Activated naive CD8-positive, alpha-beta T cell treated with anti-CD3 and anti-CD28 coated beads for 36 hours (primary cell): Measurements from ENCODE around the gene FBXL5. TPM values are rescaled to one million over a fixed set of nuclear protein-coding genes. Genes with fewer than 3 reads are reported as not detected.

Source experiments
- DNase-seq: peaks from one replicate; pipeline ENCODE4 v3.0.0; 2021
- H3K27ac Mint-ChIP-seq: one replicate; pipeline ENCODE4 v1.8.0; 2022; ENCODE audit warnings: mild to moderate bottlenecking, moderate library complexity, mixed read lengths
- H3K27me3 Mint-ChIP-seq: one replicate; pipeline ENCODE4 v1.8.0; 2022; ENCODE audit warnings: mild to moderate bottlenecking, mixed read lengths
- H3K36me3 Mint-ChIP-seq: one replicate; pipeline ENCODE4 v1.8.0; 2021; ENCODE audit warnings: mild to moderate bottlenecking, mixed read lengths
- H3K4me1 Mint-ChIP-seq: one replicate; pipeline ENCODE4 v1.8.0; 2021; ENCODE audit warnings: mixed read lengths
- H3K4me3 Mint-ChIP-seq: one replicate; pipeline ENCODE4 v1.8.0; 2022; ENCODE audit warnings: mild to moderate bottlenecking, moderate library complexity, mixed read lengths
- H3K9me3 Mint-ChIP-seq: one replicate; pipeline ENCODE4 v1.8.0; 2022; ENCODE audit warnings: mixed read lengths
- total RNA-seq, 2 experiments: library from RNA; stranded (reverse); gene quantifications; one replicate each; pipeline ENCODE4 v1.2.3, GENCODE V29; 2021

The FBXL5 gene, protein sequence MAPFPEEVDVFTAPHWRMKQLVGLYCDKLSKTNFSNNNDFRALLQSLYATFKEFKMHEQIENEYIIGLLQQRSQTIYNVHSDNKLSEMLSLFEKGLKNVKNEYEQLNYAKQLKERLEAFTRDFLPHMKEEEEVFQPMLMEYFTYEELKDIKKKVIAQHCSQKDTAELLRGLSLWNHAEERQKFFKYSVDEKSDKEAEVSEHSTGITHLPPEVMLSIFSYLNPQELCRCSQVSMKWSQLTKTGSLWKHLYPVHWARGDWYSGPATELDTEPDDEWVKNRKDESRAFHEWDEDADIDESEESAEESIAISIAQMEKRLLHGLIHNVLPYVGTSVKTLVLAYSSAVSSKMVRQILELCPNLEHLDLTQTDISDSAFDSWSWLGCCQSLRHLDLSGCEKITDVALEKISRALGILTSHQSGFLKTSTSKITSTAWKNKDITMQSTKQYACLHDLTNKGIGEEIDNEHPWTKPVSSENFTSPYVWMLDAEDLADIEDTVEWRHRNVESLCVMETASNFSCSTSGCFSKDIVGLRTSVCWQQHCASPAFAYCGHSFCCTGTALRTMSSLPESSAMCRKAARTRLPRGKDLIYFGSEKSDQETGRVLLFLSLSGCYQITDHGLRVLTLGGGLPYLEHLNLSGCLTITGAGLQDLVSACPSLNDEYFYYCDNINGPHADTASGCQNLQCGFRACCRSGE
- total RNA-seq = 10 to 100 TPM; 30.3 to 31.0 TPM

DNA sequence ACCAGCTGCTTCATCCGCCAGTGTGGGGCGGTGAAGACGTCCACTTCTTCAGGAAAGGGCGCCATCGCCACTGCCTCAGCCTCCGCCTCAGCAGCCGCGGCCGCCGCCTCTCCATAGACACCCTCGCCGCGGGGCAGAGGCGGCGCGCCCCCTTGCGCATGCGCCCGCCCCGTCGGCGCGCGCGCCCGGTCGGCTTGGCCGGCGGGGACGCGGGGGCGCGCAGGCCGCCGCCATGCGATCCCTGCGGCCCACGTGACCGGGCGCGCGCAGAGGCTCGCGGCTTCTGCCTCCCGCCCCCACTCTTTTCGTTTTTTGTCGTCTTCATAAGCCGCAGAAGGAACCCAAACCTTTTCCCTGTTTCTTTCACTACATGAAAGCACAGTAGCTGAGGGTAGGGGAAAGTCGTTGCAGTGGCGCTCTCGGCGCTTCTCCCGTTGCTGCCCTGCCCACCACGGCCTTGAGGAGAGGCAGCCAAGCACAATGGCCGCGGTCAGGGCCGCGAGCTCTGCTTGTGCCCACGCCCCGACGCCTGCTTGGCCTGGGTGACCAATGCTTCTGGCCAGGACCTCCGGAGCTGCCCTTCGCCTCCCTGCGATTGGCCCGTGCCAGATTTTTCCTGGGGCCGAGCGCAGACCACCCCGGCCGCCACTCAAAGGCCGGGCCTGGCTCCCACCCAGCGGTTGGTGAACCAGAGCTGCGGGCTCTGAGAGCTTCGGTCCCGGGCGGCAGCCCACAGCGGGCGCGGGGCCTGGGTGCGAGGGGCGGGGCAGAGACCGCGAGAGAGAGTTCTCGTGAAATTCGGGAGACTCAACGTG, at the start of gene FBXL5:
Gene FBXL5, minus strand, starts transcription at position 135 of the 815 bp plus-strand sequence. Its CDS starts 70 bp downstream, at position 65.
- peak; percentile 93 for DNase-seq
- Mint-ChIP-seq H3K4me1 (peaks cover 71% of the 10 kb centered on the region), H3K36me3 (peaks cover 30% of the 10 kb centered on the region), H3K27me3 (no peaks in the 10 kb centered on the region), H3K4me3 (peak within 1 kb of the TSS; percentile 97), H3K27ac (peak within 1 kb of the TSS; percentile 97), H3K9me3 (no peaks in the 10 kb centered on the region)

DNA sequence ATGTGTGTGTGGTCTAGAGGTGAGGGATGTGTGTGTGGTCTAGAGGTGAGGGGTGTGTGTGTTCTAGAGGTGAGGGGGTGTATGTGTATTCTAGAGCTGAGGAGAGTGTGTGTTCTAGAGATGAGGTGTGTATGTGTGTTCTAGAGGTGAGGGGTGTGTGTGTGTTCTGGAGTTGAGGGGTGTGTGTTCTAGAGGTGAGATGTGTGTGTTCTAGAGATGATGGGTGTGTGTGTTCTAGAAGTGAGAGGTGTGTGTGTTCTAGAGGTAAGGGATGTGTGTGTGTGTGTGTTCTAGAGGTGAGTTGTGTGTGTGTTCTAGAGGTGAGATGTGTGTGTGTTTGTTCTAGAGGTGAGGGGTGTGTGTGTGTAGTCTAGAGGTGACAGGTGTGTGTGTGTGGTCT, 49.0 kb upstream of the FBXL5 start:
- no peaks in the 10 kb centered on the region for H3K9me3 Mint-ChIP-seq
- peaks cover 9% of the 10 kb centered on the region for H3K4me1 Mint-ChIP-seq
- no peak overlapping the region for H3K4me3 Mint-ChIP-seq
- no peaks in the 10 kb centered on the region for H3K36me3 Mint-ChIP-seq
- no peak overlapping the region for H3K27ac Mint-ChIP-seq
- peaks cover 25% of the 10 kb centered on the region for H3K27me3 Mint-ChIP-seq
- DNase-seq = no peak

DNA sequence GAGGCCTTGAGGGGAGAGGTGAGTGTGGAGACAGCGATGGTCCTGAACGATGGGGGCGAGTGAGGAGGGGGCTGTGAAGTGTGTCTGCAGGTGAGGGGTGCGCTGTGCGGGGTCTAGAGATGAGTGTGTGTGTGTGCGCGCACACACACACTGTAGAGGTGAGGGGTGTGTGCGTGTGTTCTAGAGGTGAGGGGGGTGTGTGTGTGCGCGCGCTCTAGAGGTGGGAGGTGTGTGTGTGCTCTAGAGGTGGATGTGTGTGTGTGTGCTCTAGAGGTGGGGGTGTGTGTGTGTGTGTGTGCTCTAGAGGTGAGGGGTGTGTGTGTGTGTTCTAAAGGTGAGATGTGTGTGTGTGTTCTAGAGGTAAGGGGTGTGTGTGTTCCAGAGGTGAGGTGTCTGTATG, 48.3 kb upstream of the FBXL5 start:
- H3K4me1 Mint-ChIP-seq = peaks cover 9% of the 10 kb centered on the region
- no peak for DNase-seq
- peak overlapping the region; percentile 70 for H3K4me3 Mint-ChIP-seq
- H3K27me3 Mint-ChIP-seq = peaks cover 29% of the 10 kb centered on the region
- H3K9me3 Mint-ChIP-seq = no peaks in the 10 kb centered on the region
- no peaks in the 10 kb centered on the region for H3K36me3 Mint-ChIP-seq
- no peak overlapping the region for H3K27ac Mint-ChIP-seq

DNA sequence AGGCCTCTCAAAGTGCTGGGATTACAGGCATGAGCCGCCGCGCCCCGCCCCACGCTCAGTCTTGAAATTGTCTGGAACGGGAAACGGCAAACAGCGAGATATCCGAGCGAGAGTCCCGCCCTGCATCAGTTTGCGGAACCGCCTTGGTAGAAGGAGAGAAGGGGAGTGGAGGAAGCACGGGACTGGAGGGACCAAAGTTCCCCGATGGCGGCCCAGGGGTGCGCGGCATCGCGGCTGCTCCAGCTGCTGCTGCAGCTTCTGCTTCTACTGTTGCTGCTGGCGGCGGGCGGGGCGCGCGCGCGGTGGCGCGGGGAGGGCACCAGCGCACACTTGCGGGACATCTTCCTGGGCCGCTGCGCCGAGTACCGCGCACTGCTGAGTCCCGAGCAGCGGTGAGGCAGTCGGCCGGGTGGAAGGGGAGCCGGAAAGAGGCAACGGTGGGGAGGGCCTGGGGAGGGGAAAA, 47.8 kb upstream of the FBXL5 start, which contains the start of gene BST1:
Gene BST1, plus strand, starts transcription at position 125 of the 463 bp plus-strand sequence. Its CDS starts 80 bp downstream, at position 205.
- no peak within 1 kb of the TSS for H3K27ac Mint-ChIP-seq
- peak; percentile 52 for DNase-seq

DNA sequence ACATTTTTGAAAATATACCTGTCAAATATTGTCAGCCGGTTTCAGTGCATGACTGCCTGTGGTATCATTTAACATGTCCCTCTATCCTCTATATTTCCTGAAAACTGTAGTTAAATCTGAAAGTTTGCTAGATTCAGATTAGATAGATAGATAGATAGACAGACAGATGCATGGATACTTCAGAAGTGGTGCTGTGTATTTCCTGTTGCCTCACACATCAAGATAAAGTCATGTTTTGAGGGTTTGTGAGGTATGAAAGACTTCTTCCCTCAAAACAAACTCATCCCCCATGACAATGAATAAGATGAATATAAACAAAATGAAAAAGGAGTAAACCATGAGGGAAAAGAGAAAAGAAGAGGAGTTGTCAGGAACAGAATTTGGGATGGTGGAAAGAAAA, 41.7 kb upstream of the FBXL5 start:
- DNase-seq = no peak
- H3K27ac Mint-ChIP-seq = no peak overlapping the region
- H3K36me3 Mint-ChIP-seq = no peaks in the 10 kb centered on the region
- H3K9me3 Mint-ChIP-seq = no peaks in the 10 kb centered on the region
- H3K4me1 Mint-ChIP-seq = no peaks in the 10 kb centered on the region
- H3K4me3 Mint-ChIP-seq = no peak overlapping the region
- H3K27me3 Mint-ChIP-seq = peaks cover 23% of the 10 kb centered on the region

More for the DNA sequence above, 47.8 kb upstream of the FBXL5 start, which contains the start of gene BST1:
- H3K36me3 Mint-ChIP-seq = no peaks in the 10 kb centered on the region
- H3K27me3 Mint-ChIP-seq = peaks cover 29% of the 10 kb centered on the region
- no peaks in the 10 kb centered on the region for H3K9me3 Mint-ChIP-seq
- H3K4me1 Mint-ChIP-seq = peaks cover 9% of the 10 kb centered on the region
- peak within 1 kb of the TSS; percentile 78 for H3K4me3 Mint-ChIP-seq

DNA sequence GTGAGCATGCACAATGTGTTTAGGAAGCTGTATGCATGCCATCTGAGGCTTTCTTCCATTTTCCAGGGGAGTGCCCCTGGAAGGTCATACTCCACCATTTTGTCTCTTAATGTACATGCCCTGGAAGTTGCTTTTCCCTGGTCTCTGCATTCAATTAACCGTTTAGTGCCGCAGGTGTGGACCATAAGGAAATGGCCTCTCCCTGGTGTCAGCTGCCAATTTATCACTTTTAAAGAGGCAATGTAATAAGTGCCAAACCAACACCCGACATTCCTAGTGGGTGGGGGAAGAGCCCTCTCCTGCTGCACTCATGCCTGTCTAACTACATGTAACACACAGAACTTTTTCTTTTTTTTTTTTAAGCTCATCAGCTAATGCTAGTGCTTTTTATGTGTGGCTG, 40.6 kb upstream of the FBXL5 start:
- no peaks in the 10 kb centered on the region for H3K4me1 Mint-ChIP-seq
- DNase-seq = no peak
- H3K9me3 Mint-ChIP-seq = no peaks in the 10 kb centered on the region
- no peak overlapping the region for H3K4me3 Mint-ChIP-seq
- H3K36me3 Mint-ChIP-seq = no peaks in the 10 kb centered on the region
- H3K27me3 Mint-ChIP-seq = peaks cover 18% of the 10 kb centered on the region
- H3K27ac Mint-ChIP-seq = no peak overlapping the region

DNA sequence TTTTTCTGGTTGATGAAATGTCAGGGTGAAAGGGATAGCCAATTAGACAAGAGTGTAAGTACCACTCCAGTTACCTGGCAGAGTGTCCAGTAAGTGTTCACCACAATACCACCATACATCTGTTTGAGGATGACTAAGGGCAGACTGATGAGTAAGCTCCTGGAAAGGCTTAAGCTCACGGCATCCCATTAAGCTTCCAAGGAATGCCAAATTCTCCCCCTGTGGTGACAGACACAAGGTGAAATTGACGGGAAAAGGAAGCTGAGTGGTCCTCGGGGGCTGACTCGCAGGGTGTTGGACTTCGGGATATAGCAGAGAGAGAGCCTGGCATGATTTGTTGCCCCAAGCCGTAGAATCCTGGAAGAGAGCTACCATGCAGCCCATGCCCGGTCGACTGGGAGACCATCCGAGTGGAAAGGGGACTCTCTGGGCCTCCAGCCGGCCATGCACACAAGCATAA, 40.1 kb upstream of the FBXL5 start:
- no peaks in the 10 kb centered on the region for H3K36me3 Mint-ChIP-seq
- no peak for DNase-seq
- H3K27ac Mint-ChIP-seq = no peak overlapping the region
- no peaks in the 10 kb centered on the region for H3K9me3 Mint-ChIP-seq
- H3K4me3 Mint-ChIP-seq = no peak overlapping the region
- H3K4me1 Mint-ChIP-seq = no peaks in the 10 kb centered on the region
- H3K27me3 Mint-ChIP-seq = peaks cover 15% of the 10 kb centered on the region

DNA sequence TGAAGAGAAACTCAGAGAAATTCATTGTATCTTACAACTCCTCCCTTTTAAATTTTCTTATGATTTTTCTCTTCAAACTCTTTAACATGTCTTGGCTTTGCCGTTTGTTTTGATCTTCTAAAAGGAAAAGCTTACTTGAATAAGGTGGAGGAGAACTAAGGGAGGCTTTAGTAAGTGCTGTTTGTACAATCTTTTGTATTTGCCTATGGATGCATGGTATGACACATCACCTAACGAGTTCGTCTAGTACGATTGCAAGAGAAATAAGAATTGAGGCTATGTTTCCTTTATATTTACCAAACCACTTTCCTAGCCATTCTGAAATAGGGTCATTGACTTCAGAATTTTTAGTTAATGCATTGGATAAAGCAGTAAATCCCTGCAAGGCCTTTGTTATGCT, 39.3 kb upstream of the FBXL5 start:
- Mint-ChIP-seq H3K9me3 (no peaks in the 10 kb centered on the region), H3K36me3 (no peaks in the 10 kb centered on the region), H3K4me1 (no peaks in the 10 kb centered on the region), H3K4me3 (no peak overlapping the region), H3K27me3 (peaks cover 6% of the 10 kb centered on the region), H3K27ac (no peak overlapping the region)
- no peak for DNase-seq

DNA sequence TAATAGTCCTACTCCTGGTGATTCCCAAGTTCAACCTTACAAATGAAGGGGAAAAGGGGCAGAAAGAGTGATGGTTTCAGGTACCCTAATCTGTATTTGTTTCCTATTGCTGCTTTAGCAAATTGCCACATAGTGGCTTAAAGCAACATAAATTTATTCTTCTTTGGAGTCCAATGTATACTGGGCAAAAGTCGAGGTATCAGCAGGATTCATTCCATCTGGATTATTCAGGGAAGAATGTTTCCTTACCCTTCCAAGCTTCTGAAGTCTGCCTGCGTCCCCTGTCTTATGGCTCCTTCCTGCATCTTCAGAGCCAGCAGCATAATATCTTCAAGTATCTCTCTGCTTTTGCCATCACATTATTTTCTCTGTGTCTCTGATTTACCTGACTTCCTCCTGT, 37.4 kb upstream of the FBXL5 start:
- DNase-seq = no peak
- H3K36me3 Mint-ChIP-seq = peaks cover under 1% of the 10 kb centered on the region
- H3K4me3 Mint-ChIP-seq = no peak overlapping the region
- no peaks in the 10 kb centered on the region for H3K4me1 Mint-ChIP-seq
- no peaks in the 10 kb centered on the region for H3K9me3 Mint-ChIP-seq
- H3K27me3 Mint-ChIP-seq = no peaks in the 10 kb centered on the region
- no peak overlapping the region for H3K27ac Mint-ChIP-seq

DNA sequence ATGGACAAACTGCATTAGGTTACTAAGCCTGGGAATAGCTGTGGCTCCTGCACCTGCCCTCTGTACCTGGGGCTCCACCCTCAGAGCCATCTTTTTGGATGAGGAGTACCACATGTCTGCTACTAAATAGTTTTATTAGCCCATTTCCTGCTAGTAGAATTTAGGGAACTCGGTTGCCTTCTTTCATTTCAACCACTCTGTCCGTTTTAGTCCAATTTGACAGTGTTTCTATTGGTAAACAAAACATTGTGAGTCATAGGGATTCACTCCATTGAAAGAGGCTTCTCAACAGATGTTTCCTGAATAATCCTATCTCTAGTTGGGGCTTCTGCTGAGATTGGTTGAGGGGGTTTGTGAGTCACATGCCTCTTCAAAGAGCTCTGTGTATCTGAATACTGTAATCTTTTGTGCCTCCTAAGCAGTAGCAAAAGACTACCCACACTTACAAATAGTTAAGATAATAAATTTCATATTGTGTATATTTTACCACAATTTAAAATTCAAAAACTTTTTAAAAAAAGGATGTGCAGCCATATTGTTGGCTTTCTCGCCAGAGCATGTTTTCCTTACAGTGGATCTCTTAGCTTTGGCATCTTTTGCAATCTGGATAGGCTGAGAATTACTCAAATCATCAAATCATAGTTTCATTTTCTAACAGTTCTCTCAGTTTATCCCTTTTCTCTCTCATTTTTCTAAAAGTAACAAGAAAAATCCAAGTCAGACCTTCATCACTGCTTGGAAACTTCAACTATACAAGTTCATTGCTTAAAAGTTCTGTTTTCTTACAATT, 36.4 kb upstream of the FBXL5 start:
- Mint-ChIP-seq H3K27me3 (no peaks in the 10 kb centered on the region), H3K27ac (no peak overlapping the region), H3K9me3 (no peaks in the 10 kb centered on the region), H3K4me1 (no peaks in the 10 kb centered on the region), H3K36me3 (peaks cover 6% of the 10 kb centered on the region), H3K4me3 (no peak overlapping the region)
- DNase-seq = no peak

DNA sequence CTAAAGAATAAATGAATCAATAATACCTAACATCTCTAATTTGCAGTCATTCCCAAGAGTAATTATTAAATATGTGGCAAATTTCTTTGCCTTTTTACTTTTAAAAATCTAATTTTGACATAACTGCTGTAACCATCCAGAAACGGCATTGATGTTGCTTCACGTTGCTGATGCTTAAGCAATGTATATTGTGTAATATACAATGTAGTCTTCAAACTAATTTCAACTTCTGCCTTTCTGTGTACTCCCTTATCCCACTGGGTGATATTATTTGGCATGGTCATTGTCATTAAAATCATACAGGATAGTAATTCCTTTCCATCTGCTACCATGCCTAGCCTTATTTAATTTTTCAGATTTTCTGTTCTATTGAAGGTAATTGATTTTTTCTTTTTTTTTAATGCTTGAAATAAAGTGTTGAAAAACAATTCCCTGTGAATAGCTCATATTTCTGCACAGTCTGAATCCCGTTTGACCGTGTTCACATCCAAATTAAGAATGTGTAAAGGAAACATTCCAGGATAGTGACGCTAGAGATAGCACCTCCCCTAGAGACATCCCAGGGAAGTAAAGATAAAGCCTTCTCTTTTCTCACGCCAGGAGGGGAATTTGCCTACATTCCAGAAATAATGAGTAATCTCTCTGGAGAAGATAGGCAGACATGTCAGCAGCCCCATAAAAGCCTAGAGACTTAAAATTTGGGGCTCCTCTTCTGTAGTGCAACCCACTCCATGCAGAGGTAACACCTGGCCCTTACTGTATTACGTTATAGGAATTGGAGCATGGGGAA, 35.1 kb upstream of the FBXL5 start:
- peaks cover 13% of the 10 kb centered on the region for H3K36me3 Mint-ChIP-seq
- no peak for DNase-seq
- H3K4me1 Mint-ChIP-seq = peaks cover 7% of the 10 kb centered on the region
- no peak overlapping the region for H3K4me3 Mint-ChIP-seq
- no peak overlapping the region for H3K27ac Mint-ChIP-seq
- H3K27me3 Mint-ChIP-seq = no peaks in the 10 kb centered on the region
- no peaks in the 10 kb centered on the region for H3K9me3 Mint-ChIP-seq

DNA sequence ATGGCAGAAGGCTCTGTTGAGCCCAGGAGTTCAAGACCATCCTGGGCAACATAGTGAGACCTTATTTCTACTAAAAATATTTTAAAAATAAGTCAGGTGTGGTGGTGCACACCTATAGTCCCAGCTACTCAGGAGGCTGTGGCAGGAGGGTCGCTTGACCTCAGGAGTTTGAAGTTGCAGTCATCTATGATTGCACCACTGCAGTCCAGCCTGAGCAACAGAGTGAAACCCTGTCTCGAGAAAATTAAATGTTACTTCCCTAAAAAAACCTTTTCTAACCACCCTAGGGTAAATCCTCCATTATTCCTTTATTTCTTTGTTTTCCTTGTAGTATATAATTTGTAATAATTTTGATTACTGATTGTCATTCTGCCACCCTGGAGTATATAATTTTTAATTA, 34.4 kb upstream of the FBXL5 start:
- Mint-ChIP-seq H3K9me3 (no peaks in the 10 kb centered on the region), H3K4me1 (peaks cover 10% of the 10 kb centered on the region), H3K36me3 (peaks cover 17% of the 10 kb centered on the region), H3K4me3 (no peak overlapping the region), H3K27me3 (no peaks in the 10 kb centered on the region), H3K27ac (no peak overlapping the region)
- DNase-seq = no peak

DNA sequence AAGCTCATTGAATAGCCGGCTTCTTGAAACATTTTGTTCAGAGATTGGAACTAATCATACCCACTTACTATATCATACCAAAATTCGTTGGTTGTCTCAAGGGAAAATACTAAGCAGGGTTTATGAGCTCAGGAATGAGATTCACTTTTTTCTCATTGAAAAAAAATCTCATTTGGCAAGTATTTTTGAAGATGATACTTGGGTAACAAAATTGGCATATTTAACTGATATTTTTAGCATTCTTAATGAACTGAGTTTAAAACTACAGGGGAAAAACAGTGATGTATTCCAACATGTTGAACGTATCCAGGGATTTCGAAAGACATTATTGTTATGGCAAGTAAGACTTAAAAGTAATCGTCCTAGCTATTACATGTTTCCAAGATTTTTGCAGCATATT, 32.9 kb upstream of the FBXL5 start:
- no peak overlapping the region for H3K27ac Mint-ChIP-seq
- H3K27me3 Mint-ChIP-seq = no peaks in the 10 kb centered on the region
- no peaks in the 10 kb centered on the region for H3K9me3 Mint-ChIP-seq
- peaks cover 20% of the 10 kb centered on the region for H3K36me3 Mint-ChIP-seq
- H3K4me3 Mint-ChIP-seq = no peak overlapping the region
- peaks cover 19% of the 10 kb centered on the region for H3K4me1 Mint-ChIP-seq
- no peak for DNase-seq
